ENCODE results near the gene FEZF1.

FEZF1 gene

DNA sequence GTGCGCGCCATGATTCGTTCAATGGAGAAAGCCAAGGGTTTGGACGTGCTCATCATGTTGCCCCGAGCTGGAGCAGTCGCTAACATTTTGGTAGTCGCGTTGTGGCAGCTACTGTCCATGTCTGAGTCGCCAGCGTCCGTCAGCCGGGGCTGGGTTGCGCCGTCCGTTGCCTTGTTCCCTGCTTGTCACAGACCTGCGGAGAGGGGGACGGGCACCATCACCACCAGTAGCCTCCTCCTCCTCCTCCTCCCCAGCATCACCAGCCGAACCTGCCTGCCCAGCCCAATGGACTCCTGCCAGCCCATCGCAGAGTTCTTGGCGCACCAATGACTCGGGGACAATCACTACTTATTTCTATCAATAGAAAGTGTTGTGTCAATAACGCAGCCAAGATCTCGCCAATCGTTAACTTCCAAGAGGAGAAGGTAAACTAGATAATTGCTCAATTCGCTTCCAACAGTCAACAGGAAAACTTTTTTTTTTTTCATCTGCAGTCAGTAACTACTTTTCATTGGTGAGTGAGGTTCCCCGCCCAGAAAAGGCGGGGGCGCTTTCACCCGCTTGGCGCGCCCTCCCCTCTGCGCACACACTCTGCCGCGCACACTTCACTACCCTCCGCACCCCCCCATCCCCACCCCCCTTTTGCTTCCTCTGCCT, at the start of gene FEZF1:
Gene FEZF1, minus strand, starts transcription at position 432 of the 657 bp plus-strand sequence. Its CDS starts 313 bp downstream, at position 119.
- no peak for DNase-seq (ENCODE audit: low read depth)

DNA sequence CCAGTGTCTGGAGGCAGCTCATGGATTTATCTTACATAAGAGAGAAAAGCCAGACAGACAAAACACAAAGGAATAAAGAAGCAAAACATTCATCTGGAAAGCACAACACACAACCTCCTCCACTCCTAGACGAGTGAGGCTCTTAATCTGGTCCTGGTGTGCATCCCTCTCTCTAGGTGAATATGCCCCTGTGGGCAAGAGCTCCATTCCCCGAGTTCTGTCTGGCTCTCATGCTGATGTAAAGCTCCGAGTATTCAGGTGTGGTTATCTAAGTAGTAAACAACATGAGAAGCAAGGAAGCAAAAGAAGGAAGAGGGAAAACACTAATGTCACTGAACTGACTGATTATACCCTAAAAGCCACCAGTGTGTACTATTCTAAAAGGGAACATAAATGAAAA, 47.9 kb upstream of the FEZF1 start:
- DNase-seq (ENCODE audit: low read depth), result no peak

DNA sequence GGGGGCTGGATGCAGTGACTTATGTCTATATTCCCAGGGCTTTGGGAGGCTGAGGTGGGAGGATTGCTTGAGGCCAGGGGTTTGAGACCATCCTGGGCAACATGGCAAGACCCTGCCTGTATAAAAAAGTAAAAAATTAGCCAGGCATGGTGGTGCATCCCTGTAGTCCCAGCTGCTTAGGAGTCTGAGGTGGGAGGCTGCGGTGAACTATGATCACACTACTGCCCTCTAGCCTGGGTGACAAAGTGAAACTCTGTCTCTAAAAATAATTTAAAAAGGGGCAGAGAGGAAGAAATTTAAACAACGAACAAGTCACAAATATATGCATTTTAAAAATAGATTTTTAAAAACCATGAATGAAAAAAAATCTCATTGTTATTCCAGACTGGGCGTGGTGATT, 46.2 kb upstream of the FEZF1 start:
- DNase-seq (ENCODE audit: low read depth), result no peak

- DNase-seq (ENCODE audit: low read depth), result no peak
Observed at GRCh38 chr7:122344303-122344620, 39.7 kb upstream of the FEZF1 start.

DNA sequence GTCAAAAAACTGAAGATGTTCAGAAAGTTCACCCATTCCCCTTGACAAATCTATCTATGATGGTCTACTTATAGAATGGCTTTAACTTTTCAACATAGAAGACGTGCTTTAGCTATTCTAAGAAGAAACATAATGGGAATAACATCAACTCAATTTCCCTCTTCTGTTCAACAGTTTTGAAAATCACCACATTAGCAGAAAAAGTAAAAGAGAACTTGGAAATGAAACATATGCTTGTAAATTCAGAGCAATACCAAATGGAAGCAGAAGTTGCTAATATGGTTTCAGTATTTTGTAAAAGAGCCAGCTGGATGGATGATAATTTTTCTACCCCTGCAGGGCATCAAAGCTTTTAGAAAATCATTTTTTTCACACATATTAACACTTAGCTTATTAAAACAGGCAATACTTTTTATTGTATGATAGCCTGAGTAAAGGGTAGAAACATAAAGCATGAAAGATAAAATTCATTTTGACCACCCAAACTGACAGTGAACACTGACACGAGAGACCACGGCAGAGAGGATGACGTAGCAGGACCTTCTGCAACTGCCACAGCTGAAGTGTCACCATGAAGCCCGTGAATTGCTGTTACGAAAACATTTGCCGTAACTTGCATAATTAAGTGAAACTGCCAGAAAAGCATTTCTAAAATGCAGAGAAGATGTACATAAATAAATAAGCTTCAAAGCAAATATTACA, 39.2 kb upstream of the FEZF1 start:
- no peak for DNase-seq (ENCODE audit: low read depth)

DNA sequence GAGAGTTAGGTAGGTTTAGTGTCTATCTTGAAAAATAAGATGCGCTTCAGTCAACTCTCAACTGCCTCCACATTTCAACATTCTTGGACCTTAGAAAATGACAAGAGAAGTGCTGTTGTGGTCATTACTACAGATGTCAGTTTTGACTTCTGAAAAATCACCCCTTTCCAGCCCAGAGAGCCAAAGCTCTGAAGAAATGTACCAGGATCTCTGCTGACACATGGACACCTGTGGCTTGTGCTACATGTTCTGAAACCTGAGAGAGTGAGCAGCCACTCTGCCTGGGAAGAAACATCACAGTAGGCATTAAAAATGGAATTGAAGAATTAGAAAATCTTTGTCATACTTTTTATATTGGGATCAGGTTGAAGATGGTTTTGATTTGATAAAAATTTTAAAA, 35.9 kb upstream of the FEZF1 start:
- DNase-seq (ENCODE audit: low read depth), result no peak

GRCh38 chr7:122339145-122339904, 34.8 kb upstream of the FEZF1 start:
- no peak for DNase-seq (ENCODE audit: low read depth)

DNA sequence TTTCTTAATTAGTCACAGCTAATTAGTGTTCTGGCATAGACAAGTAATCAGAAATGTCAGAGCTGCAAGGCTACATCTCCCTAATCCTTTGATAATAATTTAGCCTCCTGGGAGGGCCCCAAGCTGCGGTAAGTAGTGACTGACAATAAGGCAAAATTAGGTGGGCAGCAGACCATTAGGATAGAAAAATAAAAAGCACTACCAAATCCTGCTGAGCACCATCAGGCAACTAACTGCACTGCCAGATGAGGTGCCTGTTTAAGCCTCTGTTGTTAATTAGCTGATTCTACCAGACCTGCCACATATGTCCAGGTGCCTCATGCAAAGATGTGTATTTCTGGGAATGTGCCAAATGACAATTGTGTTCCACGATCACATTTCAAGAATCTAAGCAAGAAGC, 32.5 kb upstream of the FEZF1 start:
- DNase-seq (ENCODE audit: low read depth), result no peak

- DNase-seq (ENCODE audit: low read depth), result no peak
Observed at GRCh38 chr7:122329145-122329802, 24.7 kb upstream of the FEZF1 start.

DNA sequence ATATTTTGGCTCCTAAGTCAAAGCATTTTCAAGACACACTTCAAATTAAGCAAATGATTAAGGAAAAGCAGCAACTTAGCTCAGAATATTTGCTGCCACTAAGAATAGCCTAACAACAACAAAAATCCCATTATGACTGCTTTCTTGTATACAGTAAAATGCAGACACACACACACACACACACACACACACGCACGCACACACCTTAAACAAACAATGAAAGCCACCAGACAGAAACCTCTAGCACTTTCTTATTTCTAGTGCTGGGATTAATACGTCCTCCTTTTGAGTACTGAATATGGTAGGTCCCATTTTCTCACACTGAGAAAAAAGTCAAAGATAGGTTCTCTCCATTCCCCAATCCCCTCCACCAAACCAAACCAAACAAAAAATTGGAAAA, 23.4 kb upstream of the FEZF1 start:
- DNase-seq (ENCODE audit: low read depth), result no peak

- DNase-seq (ENCODE audit: low read depth), result no peak
Observed at GRCh38 chr7:122316467-122317388, 12.2 kb upstream of the FEZF1 start.

DNA sequence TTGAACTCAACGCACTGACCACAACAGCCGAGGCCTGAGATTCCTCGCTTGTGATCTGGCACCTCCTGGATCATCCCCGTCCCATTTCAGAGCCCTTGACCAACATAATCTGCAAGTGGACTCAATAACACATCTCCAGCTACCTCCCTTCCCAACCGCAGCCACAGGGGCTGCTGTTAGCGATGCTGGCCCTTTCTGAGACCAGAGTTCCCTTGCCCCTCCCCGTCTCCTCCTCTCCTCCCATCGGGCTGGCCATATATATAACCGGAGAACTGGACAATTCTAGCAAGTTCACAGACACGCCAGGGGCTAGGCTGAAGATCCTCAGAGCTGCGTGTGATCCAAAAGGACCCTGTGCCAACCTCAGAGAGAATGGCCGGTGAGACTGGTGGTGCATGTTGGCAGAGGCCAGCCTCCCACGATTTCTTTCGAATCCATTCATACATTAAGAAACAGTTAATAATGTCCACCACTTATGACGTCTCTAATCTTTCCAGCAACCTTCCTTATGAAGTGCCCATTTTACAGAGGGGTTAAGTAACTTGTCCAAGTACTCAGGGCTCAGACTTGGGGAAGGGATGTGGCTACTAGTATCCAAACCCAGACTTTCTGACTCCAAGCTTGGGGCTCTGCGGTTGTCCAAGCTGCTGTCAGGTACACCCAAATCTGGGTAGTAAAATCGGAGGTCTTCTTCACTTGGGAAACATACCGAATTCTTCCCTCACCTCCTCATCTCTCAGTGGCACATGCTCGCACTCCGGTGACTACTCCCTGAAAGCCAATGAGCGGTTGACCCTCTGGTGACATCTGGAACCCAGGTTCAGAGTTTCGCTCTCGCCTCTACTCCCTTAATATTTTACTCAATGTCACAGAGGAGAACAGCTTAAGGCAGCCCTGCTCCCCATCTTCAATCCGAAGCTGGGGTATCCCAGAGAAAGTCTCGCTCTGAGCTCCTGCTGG, 11.2 kb upstream of the FEZF1 start:
- DNase-seq (ENCODE audit: low read depth), result no peak

GRCh38 chr7:122314284-122314683, 9.7 kb upstream of the FEZF1 start:
- DNase-seq (ENCODE audit: low read depth), result no peak

DNA sequence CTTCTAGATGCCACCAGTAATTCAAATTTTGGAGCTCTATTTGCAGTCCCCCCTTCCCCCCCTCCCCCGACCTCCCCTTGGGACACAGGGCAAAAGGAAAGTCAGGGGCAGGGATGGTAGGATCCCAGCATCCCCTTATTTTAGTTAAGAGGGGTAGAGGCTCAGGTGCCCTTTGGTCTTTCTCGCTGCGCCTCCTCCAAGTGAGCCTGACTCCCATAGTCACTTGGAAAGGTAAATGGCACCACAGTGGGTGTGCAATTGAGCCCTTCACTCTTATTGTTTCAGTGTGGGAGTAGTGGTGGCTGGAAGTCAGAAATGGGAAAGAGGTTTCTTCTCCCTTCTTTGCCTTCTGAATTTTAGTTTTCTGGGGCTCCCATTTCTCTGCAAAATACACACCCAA, 8.2 kb upstream of the FEZF1 start:
- DNase-seq (ENCODE audit: low read depth), result no peak

DNA sequence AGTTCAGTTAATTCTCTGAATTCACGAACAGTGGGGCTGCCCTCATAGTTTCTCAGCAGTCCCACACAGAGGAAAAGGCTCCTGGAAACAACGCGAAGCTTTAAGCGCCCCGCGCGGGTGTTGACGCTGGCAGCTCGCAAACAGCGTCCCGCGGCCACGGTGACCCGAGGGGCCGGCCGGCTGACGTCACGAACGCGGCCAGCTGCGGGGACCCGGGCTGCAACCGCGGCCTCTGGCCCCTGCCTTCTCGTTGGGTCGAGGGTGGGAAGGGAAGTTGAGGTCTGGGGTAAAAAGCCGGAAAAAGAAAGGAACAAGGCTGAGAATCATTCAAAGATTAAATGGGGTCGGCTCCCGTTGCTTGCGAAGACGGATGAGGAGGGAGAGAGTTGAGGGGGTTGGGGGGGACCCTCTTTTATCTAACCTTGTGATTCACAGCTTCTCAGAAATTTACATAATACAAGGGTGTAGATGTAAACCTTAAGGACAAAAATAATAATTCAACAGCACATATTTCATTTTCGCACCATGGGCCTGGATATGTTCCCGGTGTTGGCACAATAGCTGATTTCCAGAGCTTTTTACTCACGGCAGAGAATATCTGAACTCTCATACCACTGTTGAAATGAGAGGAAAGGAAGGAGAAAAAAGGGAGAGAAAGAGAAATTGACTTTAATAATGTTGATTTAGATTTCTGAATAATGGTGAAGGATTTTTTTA, 7.3 kb upstream of the FEZF1 start:
- no peak for DNase-seq (ENCODE audit: low read depth)

GRCh38 chr7:122311050-122311700, 6.6 kb upstream of the FEZF1 start:
- no peak for DNase-seq (ENCODE audit: low read depth)

DNA sequence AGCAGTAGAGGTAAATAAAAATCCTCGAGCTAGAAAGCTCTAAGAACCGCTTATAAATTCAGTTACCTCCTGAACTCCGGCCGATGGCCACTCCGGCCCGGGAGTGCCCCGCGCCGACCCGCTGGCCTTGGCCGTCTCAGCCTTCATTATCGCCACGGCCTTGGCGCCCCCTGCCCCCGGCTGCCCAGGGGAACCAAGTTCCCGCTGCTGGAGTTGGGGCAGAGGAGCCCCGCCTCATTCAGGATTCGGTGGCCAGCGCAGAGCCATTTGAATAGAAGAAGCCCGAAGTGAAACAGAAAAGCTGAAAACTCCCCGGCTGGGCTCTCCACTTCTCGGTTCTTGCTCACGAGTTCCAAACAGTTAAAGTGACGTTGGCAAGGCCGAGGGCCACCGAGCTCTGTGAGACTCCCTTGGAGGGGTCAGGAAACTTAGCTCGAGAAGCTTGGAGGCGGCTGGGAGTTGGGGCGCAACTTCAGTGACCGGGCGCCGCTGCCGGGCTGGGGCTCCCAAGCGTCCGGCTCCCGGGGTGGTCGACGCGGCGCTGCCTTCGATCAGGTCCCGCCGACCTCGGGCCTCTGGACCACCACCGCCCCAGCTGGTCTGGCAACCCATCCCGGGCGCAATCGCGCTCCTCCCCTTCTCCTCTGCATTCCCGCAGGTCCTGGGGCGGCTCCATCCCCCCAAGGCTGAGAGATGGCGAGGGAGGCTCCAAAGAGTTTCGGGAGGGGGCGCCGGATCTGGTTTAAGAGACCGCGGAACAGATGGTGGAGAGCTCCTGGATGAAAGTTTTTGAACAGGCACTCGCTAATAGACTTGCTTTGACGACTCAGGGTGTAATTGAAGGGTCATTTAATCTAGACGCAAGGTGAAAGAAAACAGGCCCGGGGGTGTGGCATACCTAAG, 5.8 kb upstream of the FEZF1 start:
- no peak for DNase-seq (ENCODE audit: low read depth)

GRCh38 chr7:122309421-122309820, 4.9 kb upstream of the FEZF1 start:
- no peak for DNase-seq (ENCODE audit: low read depth)
